ENCODE results near the gene AHCYL1. TPM values are rescaled to one million over a fixed set of nuclear protein-coding genes. Genes with fewer than 3 reads are reported as not detected.

The AHCYL1 gene
- total and polyA plus RNA-seq, 7 donors = 42.6 to 76.7 (median 58.2) TPM

DNA sequence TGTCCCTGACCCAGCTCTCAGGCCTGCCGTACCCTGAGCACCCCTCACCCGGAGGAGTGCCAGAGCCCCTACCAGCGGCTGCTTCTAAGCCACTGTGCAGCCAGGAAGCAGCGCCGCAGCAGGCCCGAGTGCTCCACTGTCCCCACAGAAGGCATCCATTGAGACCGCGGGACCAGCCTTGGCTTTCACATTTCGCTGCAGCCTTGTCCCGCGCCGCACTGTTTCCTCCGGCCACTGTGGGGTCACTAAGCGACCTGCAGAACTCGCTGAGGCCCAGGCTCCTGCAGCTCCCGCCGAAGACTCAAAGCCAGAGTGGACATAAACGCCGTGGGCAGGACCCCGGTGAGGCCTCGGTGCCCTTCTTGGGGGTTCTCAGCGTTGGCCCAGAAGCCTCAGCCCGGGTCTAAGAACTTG is 82.9 kb downstream of the AHCYL1 start:
- Histone ChIP-seq H3K4me1 (peaks cover 0 to 34% (median 34%) of the 10 kb centered on the region in 4 donors), H3K27me3 (peaks cover 47 to 60% (median 58%) of the 10 kb centered on the region in 3 donors), H3K9me3 (no peaks in the 10 kb centered on the region), H3K36me3 (no peaks in the 10 kb centered on the region), H3K4me3 (no peak overlapping the region), H3K27ac (no peak overlapping the region)
- intact Hi-C loops (cut with DNase I) = no loop called here
- WGBS, 2 donors = 28 to 29% methylated on average over 23 of the region's 23 CpGs
- TF ChIP-seq, protein P1, sequence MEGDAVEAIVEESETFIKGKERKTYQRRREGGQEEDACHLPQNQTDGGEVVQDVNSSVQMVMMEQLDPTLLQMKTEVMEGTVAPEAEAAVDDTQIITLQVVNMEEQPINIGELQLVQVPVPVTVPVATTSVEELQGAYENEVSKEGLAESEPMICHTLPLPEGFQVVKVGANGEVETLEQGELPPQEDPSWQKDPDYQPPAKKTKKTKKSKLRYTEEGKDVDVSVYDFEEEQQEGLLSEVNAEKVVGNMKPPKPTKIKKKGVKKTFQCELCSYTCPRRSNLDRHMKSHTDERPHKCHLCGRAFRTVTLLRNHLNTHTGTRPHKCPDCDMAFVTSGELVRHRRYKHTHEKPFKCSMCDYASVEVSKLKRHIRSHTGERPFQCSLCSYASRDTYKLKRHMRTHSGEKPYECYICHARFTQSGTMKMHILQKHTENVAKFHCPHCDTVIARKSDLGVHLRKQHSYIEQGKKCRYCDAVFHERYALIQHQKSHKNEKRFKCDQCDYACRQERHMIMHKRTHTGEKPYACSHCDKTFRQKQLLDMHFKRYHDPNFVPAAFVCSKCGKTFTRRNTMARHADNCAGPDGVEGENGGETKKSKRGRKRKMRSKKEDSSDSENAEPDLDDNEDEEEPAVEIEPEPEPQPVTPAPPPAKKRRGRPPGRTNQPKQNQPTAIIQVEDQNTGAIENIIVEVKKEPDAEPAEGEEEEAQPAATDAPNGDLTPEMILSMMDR (IDR thresholded peaks at IDR 0.05) = no peak
- no peak for DNase-seq

DNA sequence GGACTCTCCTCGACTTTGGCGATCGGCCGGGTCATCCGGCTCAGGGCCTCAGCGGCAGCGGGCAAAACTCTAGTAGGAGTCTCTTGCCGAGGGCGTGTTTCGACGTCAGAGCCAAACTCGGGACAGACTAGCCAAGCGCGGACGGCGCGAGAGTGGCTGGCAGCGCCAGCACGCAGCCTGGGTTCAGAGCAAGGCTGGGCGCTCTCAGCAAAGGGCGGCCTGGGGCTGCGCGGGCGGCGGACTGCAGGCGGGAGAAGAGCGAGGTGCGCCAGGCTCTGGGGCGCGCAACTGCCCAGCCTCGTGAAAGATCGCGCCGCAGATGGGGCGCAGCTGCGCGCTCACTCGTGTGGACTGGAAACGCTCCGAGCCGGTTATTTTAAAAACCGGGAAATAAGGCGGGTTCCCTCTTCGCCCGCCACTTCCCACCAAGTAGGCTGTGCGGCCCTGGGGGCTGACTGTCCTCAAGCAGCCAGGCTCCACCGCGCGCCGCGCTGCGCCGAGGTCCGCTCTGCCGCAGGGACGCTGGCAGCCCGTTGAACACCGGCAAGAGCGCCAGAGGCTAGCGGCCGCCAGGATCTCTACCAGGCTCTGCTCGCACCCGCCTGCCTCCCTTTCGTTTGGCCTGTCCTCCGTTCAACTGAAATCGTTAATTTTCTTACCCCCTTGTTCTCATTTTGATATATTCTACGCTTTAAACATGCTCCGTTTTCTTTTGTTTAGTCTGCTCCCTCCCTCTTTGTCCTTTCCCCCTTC is 83.5 kb downstream of the AHCYL1 start:
- no peak for TF ChIP-seq POLR2A (IDR thresholded peaks at IDR 0.05)
- TF ChIP-seq, protein P1 (IDR thresholded peaks at IDR 0.05) = no peak
- TF ChIP-seq EP300 (IDR thresholded peaks at IDR 0.05) = no peak
- TF ChIP-seq POLR2AphosphoS5 (IDR thresholded peaks at IDR 0.05) = no peak
- intact Hi-C loops (cut with DNase I) = no loop called here
- Histone ChIP-seq H3K9me3 (no peaks in the 10 kb centered on the region), H3K27me3 (peaks cover 47 to 66% (median 64%) of the 10 kb centered on the region in 3 donors), H3K4me1 (peaks cover 0 to 34% (median 34%) of the 10 kb centered on the region in 4 donors), H3K36me3 (no peaks in the 10 kb centered on the region), H3K4me3 (no peak overlapping the region), H3K27ac (no peak overlapping the region)
- DNase-seq = no peak
- WGBS, 2 donors = 6% methylated on average over 68 of the region's 68 CpGs

DNA sequence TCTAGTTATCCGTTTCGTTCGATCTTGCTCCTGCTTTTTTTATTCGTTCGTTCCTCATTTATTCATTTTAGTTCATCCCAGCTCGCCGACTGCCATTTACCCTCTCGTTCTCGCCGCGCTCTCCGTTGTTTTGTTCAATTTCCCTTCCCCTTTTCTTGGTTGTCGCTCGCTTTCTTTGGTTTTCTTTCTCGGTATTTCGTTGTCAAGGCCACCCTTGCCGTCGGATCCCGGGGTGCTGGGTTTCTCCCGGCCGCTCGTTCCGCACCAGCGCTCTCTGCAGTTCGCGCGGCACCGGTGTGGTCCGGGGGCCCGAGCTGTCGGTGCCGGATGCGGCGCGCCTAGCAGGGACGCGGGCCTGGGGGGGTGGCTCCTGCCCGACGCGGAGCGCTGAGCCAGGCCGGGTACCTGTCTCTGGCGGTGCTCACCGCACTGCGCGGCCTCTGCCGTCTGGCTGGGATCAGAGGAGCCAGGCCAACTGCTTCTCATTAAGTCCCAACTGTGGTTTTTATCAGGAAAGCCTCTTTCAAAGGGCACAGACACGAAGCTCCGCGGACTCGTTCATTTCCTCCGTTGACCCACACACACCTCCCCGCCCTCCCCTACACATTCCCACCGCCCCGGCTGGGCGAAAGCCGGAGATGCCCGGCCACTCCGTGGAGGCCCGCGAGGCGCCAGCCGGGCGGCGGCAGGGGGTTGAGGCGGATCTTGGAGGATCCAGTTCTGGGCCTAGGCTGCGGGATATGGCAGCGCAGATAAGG is 84.3 kb downstream of the AHCYL1 start:
- Histone ChIP-seq H3K9me3 (no peaks in the 10 kb centered on the region), H3K4me3 (no peak overlapping the region), H3K4me1 (peaks cover 0 to 34% (median 34%) of the 10 kb centered on the region in 4 donors), H3K27me3 (peaks cover 53 to 73% (median 71%) of the 10 kb centered on the region in 3 donors), H3K27ac (no peak overlapping the region), H3K36me3 (no peaks in the 10 kb centered on the region)
- TF ChIP-seq POLR2A (IDR thresholded peaks at IDR 0.05) (no peak), POLR2AphosphoS5 (IDR thresholded peaks at IDR 0.05) (peak; percentile 56 to 92 (median 82))
- no peak for DNase-seq
- intact Hi-C loops (cut with DNase I) = no loop called here
- WGBS, 2 donors = 4 to 6% methylated on average over 68 of the region's 68 CpGs

DNA sequence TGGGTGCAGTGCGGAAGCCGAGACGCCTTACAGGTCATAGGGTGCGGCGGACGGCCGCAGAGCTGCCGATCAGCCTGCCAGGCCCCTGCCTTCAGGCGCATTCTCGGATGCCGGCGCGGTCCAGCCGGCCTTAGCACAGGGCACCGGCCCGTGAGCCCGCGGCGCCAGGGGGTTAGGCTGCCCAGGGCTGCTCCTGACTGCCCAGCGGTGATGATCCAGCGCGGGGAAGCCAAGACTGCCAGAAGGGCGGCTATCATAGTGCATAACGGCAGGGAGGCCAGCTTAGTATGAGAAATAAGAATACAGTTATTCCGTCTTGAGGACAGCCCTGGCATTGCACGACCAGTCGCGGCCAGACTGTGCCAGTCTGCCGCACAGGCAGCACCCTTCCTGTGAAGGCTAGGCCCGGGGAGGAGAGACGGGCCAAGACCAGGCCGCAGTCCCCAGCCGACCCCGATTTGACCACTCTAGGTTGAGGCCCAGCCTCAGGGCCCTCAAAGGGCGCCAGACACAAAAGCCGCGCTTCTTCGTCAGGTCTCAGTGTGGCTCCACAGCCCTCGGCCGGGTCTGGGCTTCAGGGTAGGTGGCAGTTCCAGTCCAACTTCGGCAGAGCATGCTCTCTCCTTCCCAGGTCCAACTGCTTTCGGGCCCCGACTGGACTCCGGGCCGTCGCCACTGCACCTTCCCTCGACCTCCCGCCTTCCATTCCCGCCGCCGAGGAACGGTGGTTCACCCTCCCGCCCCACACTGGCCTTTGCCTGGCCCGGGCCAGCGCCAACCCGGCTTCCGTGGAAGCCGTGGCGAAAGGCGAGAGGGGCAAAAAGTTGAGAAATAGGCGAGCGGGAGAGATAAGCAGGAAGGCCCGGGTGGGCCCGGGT is 85.1 kb downstream of the AHCYL1 start:
- H3K36me3 ChIP-seq = no peaks in the 10 kb centered on the region
- peaks cover 0 to 34% (median 34%) of the 10 kb centered on the region in 4 donors for H3K4me1 ChIP-seq
- H3K27ac ChIP-seq = no peak overlapping the region
- TF ChIP-seq POLR2AphosphoS5 (IDR thresholded peaks at IDR 0.05) (no peak), EP300 (IDR thresholded peaks at IDR 0.05) (no peak), POLR2A (IDR thresholded peaks at IDR 0.05) (no peak)
- TF ChIP-seq, protein P1 (IDR thresholded peaks at IDR 0.05) = no peak
- intact Hi-C loops (cut with DNase I) = no loop called here
- 9 to 13% methylated on average over 64 of the region's 64 CpGs for WGBS, 2 donors
- H3K9me3 ChIP-seq = no peaks in the 10 kb centered on the region
- no peak for DNase-seq
- H3K27me3 ChIP-seq = peaks cover 53 to 81% (median 71%) of the 10 kb centered on the region in 3 donors
- peak overlapping the region in 3 of 4 donors; percentile 13 to 37 (median 30) for H3K4me3 ChIP-seq

Measured in sigmoid colon (tissue), 7 donors.